A549 (cell line): ENCODE results near the gene IL18BP. TPM values are rescaled to one million over a fixed set of nuclear protein-coding genes. Genes with fewer than 3 reads are reported as not detected.

ENCODE experiments used
- ATAC-seq, 2 experiments: fragments of 200-7000 bp in 1 of 2; fragments of >200 bp in 1 of 2; cut with Nextera tagmentation in 1 of 2; cut with Tn5 transposase in 1 of 2; 3 replicates each; pipeline versions ENCODE4 v1.8.0 to v1.9.1; 2018 to 2020; ENCODE audit warnings: mild to moderate bottlenecking in 1 of 2, moderate library complexity in 1 of 2
- CTCF ChIA-PET: fragments of 300-600 bp; sonication (Branson Sonifier 250); formaldehyde crosslinking; extraction: SDS; loops from one replicate; lab custom pipeline; 2021; ENCODE audit warnings: antibody characterized with exemption, inconsistent platforms; lab: Yijun Ruan, JAX
- POLR2A ChIA-PET: fragments of 350-600 bp; formaldehyde crosslinking; extraction: SDS; loops from one replicate; lab custom pipeline; 2021; ENCODE audit warnings: antibody characterized with exemption, inconsistent platforms; lab: Yijun Ruan, JAX
- DNase-seq, 2 experiments: peaks; one replicate each; pipeline versions ENCODE4 v3.0.0 to v3.0.0-alpha.2; 2011 to 2016; ENCODE audit warnings: low read depth in 1 of 2, low spot score in 1 of 2
- FAIRE-seq: peaks from 2 replicates; lab custom pipeline; 2011; peaks lifted over from hg19 to GRCh38; lab: Jason Lieb, UNC
- H3K27ac ChIP-seq, 2 experiments: fragments of >200 bp; sonication (Bioruptor Twin); formaldehyde crosslinking; 3 replicates each; pipeline ENCODE4 v1.5.1; 2016 to 2017
- H3K4me1 ChIP-seq: fragments of >200 bp; sonication (Bioruptor Twin); formaldehyde crosslinking; 3 replicates; pipeline ENCODE4 v1.6.1; 2016
- H3K4me2 ChIP-seq: fragments of >200 bp; sonication (Bioruptor Twin); formaldehyde crosslinking; 3 replicates; pipeline ENCODE4 v1.6.1; 2016
- H3K4me3 ChIP-seq: fragments of >200 bp; sonication (Bioruptor Twin); formaldehyde crosslinking; 3 replicates; pipeline ENCODE4 v1.5.1; 2016
- H3K9me3 ChIP-seq: fragments of >200 bp; sonication (Bioruptor Twin); formaldehyde crosslinking; 3 replicates; pipeline ENCODE4 v1.6.1; 2016
- BHLHE40 ChIP-seq: IDR thresholded peaks from 2 replicates; pipeline ENCODE4 v1.6.1; 2012; ENCODE audit warnings: low read depth, low read length, inconsistent platforms
- CBX2 ChIP-seq: fragments of 200-600 bp; sonication (generic); IDR thresholded peaks from 2 replicates; pipeline ENCODE4 v1.6.1; 2016; ENCODE audit warnings: low read depth, mild to moderate bottlenecking, borderline replicate concordance
- CBX8 ChIP-seq: fragments of 200-600 bp; sonication (generic); IDR thresholded peaks from 2 replicates; pipeline ENCODE4 v1.6.1; 2016
- CHD2 ChIP-seq: fragments of 150-350 bp; IDR thresholded peaks from 2 replicates; pipeline ENCODE4 v1.6.1; 2014; ENCODE audit warnings: low read length; ENCODE audit not compliant: partially characterized antibody
- EHF ChIP-seq: fragments of 250-450 bp; sonication (Bioruptor Pico); IDR thresholded peaks from 2 replicates; pipeline ENCODE4 v1.5.0; 2020; ENCODE audit warnings: mild to moderate bottlenecking
- EP300 ChIP-seq, 2 experiments: fragments of >200 bp; sonication (Bioruptor Twin); formaldehyde crosslinking; IDR thresholded peaks; 2 replicates in 1 of 2; 3 replicates in 1 of 2; pipeline ENCODE4 v1.6.1; 2016 to 2017
- FOSB ChIP-seq: fragments of 250-450 bp; sonication (Bioruptor Pico); IDR thresholded peaks from 2 replicates; pipeline ENCODE4 v1.5.0; 2020; ENCODE audit warnings: mild to moderate bottlenecking, moderate library complexity
- FOSL2 ChIP-seq, 2 experiments: fragments of 450-650 bp in 1 of 2; fragments of >200 bp in 1 of 2; sonication (Bioruptor Twin) in 1 of 2; formaldehyde crosslinking; IDR thresholded peaks; 2 replicates each; pipeline versions ENCODE4 v1.5.0 to v1.6.1; 2016 to 2020; ENCODE audit warnings: mild to moderate bottlenecking in 1 of 2, moderate library complexity in 1 of 2
- FOXS1 ChIP-seq: fragments of 250-450 bp; sonication (Bioruptor Pico); IDR thresholded peaks from 2 replicates; pipeline ENCODE4 v1.5.0; 2020; ENCODE audit warnings: mild to moderate bottlenecking, moderate library complexity
- HDAC2 ChIP-seq: fragments of 200-600 bp; sonication (generic); IDR thresholded peaks from 2 replicates; pipeline ENCODE4 v1.6.1; 2016
- HES2 ChIP-seq: fragments of >200 bp; sonication (Bioruptor Twin); formaldehyde crosslinking; IDR thresholded peaks from 2 replicates; pipeline ENCODE4 v1.6.1; 2016
- HEYL ChIP-seq: fragments of 250-450 bp; sonication (Bioruptor Pico); IDR thresholded peaks from 2 replicates; pipeline ENCODE4 v1.8.0; 2021; ENCODE audit warnings: mild to moderate bottlenecking, moderate library complexity
- HOXB5 ChIP-seq: fragments of 250-450 bp; sonication (Bioruptor Pico); IDR thresholded peaks from 2 replicates; pipeline ENCODE4 v1.5.0; 2020; ENCODE audit warnings: mild to moderate bottlenecking, moderate library complexity
- JUNB ChIP-seq: fragments of >200 bp; sonication (Bioruptor Twin); formaldehyde crosslinking; IDR thresholded peaks from 2 replicates; pipeline ENCODE4 v1.6.1; 2016
- MAX ChIP-seq: IDR thresholded peaks from 2 replicates; pipeline ENCODE4 v1.6.1; 2012
- MAZ ChIP-seq: fragments of 150-350 bp; IDR thresholded peaks from 2 replicates; pipeline ENCODE4 v1.6.1; 2014; ENCODE audit warnings: antibody characterized with exemption, low read depth, low read length, borderline replicate concordance
- MYC ChIP-seq: IDR thresholded peaks from 2 replicates; pipeline ENCODE4 v1.6.1; 2012; ENCODE audit warnings: mild to moderate bottlenecking, inconsistent platforms, low read length, improper control_type of control experiment, borderline replicate concordance
- NFE2L2 ChIP-seq: fragments of 150-350 bp; conservative IDR thresholded peaks from 2 replicates; pipeline ENCODE4 v1.6.1; 2014; ENCODE audit warnings: low read length
- NPAS2 ChIP-seq: fragments of 250-450 bp; sonication (Bioruptor Pico); IDR thresholded peaks from 2 replicates; pipeline ENCODE4 v1.8.0; 2022; ENCODE audit warnings: mild to moderate bottlenecking, moderate library complexity, borderline replicate concordance
- PBX3 ChIP-seq: IDR thresholded peaks from 2 replicates; pipeline ENCODE4 v1.6.1; 2012
- PHF8 ChIP-seq: fragments of 200-600 bp; sonication (generic); IDR thresholded peaks from 2 replicates; pipeline ENCODE4 v1.6.1; 2016; ENCODE audit warnings: low read depth, mild to moderate bottlenecking, antibody characterized with exemption, moderate library complexity, borderline replicate concordance
- RARB ChIP-seq: fragments of 250-450 bp; sonication (Bioruptor Pico); IDR thresholded peaks from 2 replicates; pipeline ENCODE4 v1.8.0; 2021; ENCODE audit warnings: mild to moderate bottlenecking, moderate library complexity
- SMC3 ChIP-seq: fragments of >200 bp; sonication (Bioruptor Twin); formaldehyde crosslinking; IDR thresholded peaks from 3 replicates; pipeline ENCODE4 v1.6.1; 2018; ENCODE audit warnings: inconsistent platforms
- SREBF2 ChIP-seq: fragments of 450-650 bp; IDR thresholded peaks from 2 replicates; pipeline ENCODE4 v1.6.1; 2014; ENCODE audit warnings: mild to moderate bottlenecking, moderate library complexity
- TFCP2L1 ChIP-seq: fragments of 250-450 bp; sonication (Bioruptor Pico); IDR thresholded peaks from 2 replicates; pipeline ENCODE4 v1.5.0; 2021; ENCODE audit warnings: mild to moderate bottlenecking
- TP53 ChIP-seq: fragments of 250-450 bp; sonication (Bioruptor Pico); IDR thresholded peaks from 2 replicates; pipeline ENCODE4 v1.5.0; 2021; ENCODE audit warnings: mild to moderate bottlenecking, moderate library complexity
- ZC3H11A ChIP-seq: fragments of 450-650 bp; IDR thresholded peaks from 2 replicates; pipeline ENCODE4 v1.6.1; 2014; ENCODE audit warnings: antibody characterized with exemption, mild to moderate bottlenecking
- ZNF302 ChIP-seq: fragments of 250-450 bp; sonication (Bioruptor Pico); IDR thresholded peaks from 2 replicates; pipeline ENCODE4 v1.9.0; 2021; ENCODE audit warnings: inconsistent platforms, mild to moderate bottlenecking, moderate library complexity
- ZSCAN20 ChIP-seq: fragments of 250-450 bp; sonication (Bioruptor Pico); IDR thresholded peaks from 2 replicates; pipeline ENCODE4 v1.8.0; 2022; ENCODE audit warnings: mild to moderate bottlenecking, moderate library complexity
- WGBS: methylation state at CpG from one replicate; pipeline ENCODE4 v1.1.6; 2017; ENCODE audit errors: missing lambda C conversion rate; 5-methylcytosine and 5-hydroxymethylcytosine counted together
- polyA plus RNA-seq, 4 experiments: library from polyadenylated mRNA; depleted of rRNA in 3 of 4; stranded (reverse); fragments of >200 nt; fragmentation: RNase III in 1 of 4; extraction: RNeasy Plus Mini Kit Qiagen cat#74134 plus additional on column Dnase treatment in 1 of 4; gene quantifications; 2 replicates in 3 of 4; 3 replicates in 1 of 4; pipeline ENCODE4 v1.2.3, GENCODE V29; 2011 to 2017
- TF ChIP-seq, protein P1 (sequence below): fragments of 450-650 bp; IDR thresholded peaks from 2 replicates; pipeline ENCODE4 v1.6.1; 2014; ENCODE audit warnings: antibody characterized with exemption
- TF ChIP-seq, protein P2 (sequence below): fragments of 250-450 bp; sonication (Bioruptor Pico); IDR thresholded peaks from 2 replicates; pipeline ENCODE4 v1.5.0; 2021; ENCODE audit warnings: mild to moderate bottlenecking, moderate library complexity, borderline replicate concordance

The IL18BP gene
- polyA plus RNA-seq, 2 of the 4 experiments (the other 2 are of a cell fraction) = 6.0 to 7.6 TPM

DNA sequence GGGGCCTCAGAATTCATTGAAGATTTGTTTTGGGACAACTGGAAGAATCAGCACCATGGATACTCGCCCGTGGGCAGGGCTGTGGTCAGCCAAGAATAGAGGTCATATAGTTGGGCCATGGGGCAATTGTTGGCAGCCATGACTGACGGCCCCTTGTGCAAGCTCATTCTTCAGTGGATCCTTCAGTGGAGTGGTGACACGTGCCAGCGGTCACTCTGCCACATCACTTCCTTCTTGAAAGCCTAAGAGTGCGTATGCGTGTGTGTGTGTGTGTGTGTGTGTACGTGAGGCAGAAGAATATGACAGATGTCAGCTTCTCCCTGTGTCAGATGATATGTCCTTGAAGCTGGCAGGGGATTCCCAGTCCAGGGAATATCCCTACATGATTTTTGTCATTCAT lies 1.8 kb upstream of the IL18BP start:
- 0 out of 3 replicates have a peak, but pooled peaks cover 11% of the 10 kb centered on the region for H3K4me1 ChIP-seq
- TF ChIP-seq, protein P1, sequence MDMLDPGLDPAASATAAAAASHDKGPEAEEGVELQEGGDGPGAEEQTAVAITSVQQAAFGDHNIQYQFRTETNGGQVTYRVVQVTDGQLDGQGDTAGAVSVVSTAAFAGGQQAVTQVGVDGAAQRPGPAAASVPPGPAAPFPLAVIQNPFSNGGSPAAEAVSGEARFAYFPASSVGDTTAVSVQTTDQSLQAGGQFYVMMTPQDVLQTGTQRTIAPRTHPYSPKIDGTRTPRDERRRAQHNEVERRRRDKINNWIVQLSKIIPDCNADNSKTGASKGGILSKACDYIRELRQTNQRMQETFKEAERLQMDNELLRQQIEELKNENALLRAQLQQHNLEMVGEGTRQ = no peak
- TF ChIP-seq ZNF302 (CRISPR knock-in tag) (no peak), EP300 (IDR thresholded peaks at IDR 0.05) (no peak), HOXB5 (CRISPR knock-in tag) (no peak), NPAS2 (CRISPR knock-in tag) (no peak), HES2 (no peak), JUNB (no peak), HEYL (CRISPR knock-in tag) (no peak), NFE2L2 (no peak)
- TF ChIP-seq, protein P2, sequence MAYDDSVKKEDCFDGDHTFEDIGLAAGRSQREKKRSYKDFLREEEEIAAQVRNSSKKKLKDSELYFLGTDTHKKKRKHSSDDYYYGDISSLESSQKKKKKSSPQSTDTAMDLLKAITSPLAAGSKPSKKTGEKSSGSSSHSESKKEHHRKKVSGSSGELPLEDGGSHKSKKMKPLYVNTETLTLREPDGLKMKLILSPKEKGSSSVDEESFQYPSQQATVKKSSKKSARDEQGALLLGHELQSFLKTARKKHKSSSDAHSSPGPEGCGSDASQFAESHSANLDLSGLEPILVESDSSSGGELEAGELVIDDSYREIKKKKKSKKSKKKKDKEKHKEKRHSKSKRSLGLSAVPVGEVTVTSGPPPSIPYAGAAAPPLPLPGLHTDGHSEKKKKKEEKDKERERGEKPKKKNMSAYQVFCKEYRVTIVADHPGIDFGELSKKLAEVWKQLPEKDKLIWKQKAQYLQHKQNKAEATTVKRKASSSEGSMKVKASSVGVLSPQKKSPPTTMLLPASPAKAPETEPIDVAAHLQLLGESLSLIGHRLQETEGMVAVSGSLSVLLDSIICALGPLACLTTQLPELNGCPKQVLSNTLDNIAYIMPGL (CRISPR knock-in tag) = no peak
- ChIA-PET CTCF (interaction anchor here (0.6 to 6.7 kb wide), 8 partner anchors 9 to 1910 kb away, joined by 3 to 37 read pairs (median 6); no protein-coding TSS in a partner anchor), POLR2A (no interaction called here)
- H3K4me2 ChIP-seq = no peak overlapping the region
- DNase-seq = no peak
- WGBS = 83% methylated on average over 5 of the region's 8 CpGs
- H3K9me3 ChIP-seq = no peaks in the 10 kb centered on the region
- no peak for FAIRE-seq
- H3K4me3 ChIP-seq = no peak overlapping the region
- ATAC-seq = no peak
- H3K27ac ChIP-seq = no peak overlapping the region

DNA sequence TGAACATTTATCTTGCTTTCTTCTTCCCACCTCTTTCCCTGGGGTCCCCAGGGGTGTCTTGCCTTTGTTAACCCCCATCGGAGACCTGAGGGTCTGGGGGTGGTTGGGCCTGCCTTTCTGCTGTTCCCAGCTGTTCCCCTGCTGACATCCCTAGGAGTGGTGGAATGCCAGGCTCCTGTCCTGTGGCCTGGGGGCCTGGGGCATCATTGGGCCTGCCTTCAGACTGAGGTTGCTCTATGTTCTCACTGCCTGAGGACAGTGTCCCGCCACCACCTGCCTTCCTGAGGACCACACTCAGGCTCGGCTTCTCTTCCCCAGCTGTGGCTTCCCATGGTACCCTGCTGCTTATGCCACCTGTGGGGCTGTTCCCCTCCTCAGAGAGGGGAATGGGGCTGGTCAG lies 1.1 kb upstream of the IL18BP start:
- Histone ChIP-seq H3K4me2 (no peak overlapping the region), H3K27ac (no peak overlapping the region), H3K4me3 (no peak overlapping the region), H3K4me1 (0 out of 3 replicates have a peak, but pooled peaks cover 11% of the 10 kb centered on the region), H3K9me3 (no peaks in the 10 kb centered on the region)
- DNase-seq (no peak), FAIRE-seq (no peak), ATAC-seq (no peak)
- 97% methylated on average over 3 of the region's 3 CpGs for WGBS
- ChIA-PET POLR2A (no interaction called here), CTCF (interaction anchor here (0.6 to 6.7 kb wide), 6 partner anchors 8 to 1910 kb away, joined by 3 to 37 read pairs (median 7); no protein-coding TSS in a partner anchor)
- no peak for TF ChIP-seq MAZ
- no peak for TF ChIP-seq CBX2
- TF ChIP-seq RARB = no peak
- TF ChIP-seq ZSCAN20 (CRISPR knock-in tag) = no peak
- TF ChIP-seq ZC3H11A = no peak
- no peak for TF ChIP-seq BHLHE40
- TF ChIP-seq TP53 (CRISPR knock-in tag) = no peak
- no peak for TF ChIP-seq CBX8
- TF ChIP-seq PBX3 = no peak

- Histone ChIP-seq H3K4me3 (no peak overlapping the region), H3K9me3 (no peaks in the 10 kb centered on the region), H3K4me1 (0 out of 3 replicates have a peak, but pooled peaks cover 11% of the 10 kb centered on the region), H3K27ac (no peak overlapping the region), H3K4me2 (no peak overlapping the region)
- ATAC-seq (no peak), DNase-seq (no peak), FAIRE-seq (no peak)
- ChIA-PET CTCF (interaction anchor here (1.2 to 6.7 kb wide), 5 partner anchors 9 to 94 kb away, joined by 3 to 37 read pairs (median 9); no protein-coding TSS in a partner anchor), POLR2A (no interaction called here)
- no peak for TF ChIP-seq FOXS1
- TF ChIP-seq NPAS2 (CRISPR knock-in tag) = no peak
- TF ChIP-seq PHF8 = no peak
- TF ChIP-seq ZSCAN20 (CRISPR knock-in tag) = no peak
- no peak for TF ChIP-seq MYC
- no peak for TF ChIP-seq HOXB5 (CRISPR knock-in tag)
- TF ChIP-seq SREBF2 = no peak
- TF ChIP-seq HDAC2 = no peak
- no peak for TF ChIP-seq CBX8
- TF ChIP-seq SMC3 = no peak
- no peak for TF ChIP-seq EHF
- TF ChIP-seq TFCP2L1 (CRISPR knock-in tag) = no peak
- no peak for TF ChIP-seq FOSB (CRISPR knock-in tag)
- TF ChIP-seq CHD2 = no peak
- no peak for TF ChIP-seq MAX
- TF ChIP-seq RARB = no peak
- no peak for TF ChIP-seq FOSL2 (IDR thresholded peaks at IDR 0.05)
- TF ChIP-seq FOSL2 (CRISPR knock-in tag; IDR thresholded peaks at IDR 0.05) = no peak
- WGBS = 95% methylated on average over 2 of the region's 2 CpGs
Measured at GRCh38 chr11:71998061-71998460, 648 bp upstream of the IL18BP start.
